ENCODE data around the gene CSNK2A2.
A peak's percentile ranks its signal among the peaks of the same experiment; 100 is the strongest.

CSNK2A2 gene

GRCh38 chr16:58154345-58154744 is 43.6 kb downstream of the CSNK2A2 start:
- Histone ChIP-seq H3K4me3 (no peak overlapping the region), H3K27ac (peak overlapping the region in 1 of 21 experiments; percentile 3)

GRCh38 chr16:58152246-58152868 is 45.5 kb downstream of the CSNK2A2 start:
- Histone ChIP-seq H3K27ac (no peak overlapping the region), H3K4me3 (no peak overlapping the region)

- no peak overlapping the region for H3K27ac ChIP-seq
- H3K4me3 ChIP-seq: no peak overlapping the region
Observed at GRCh38 chr16:58148526-58148925, 49.4 kb downstream of the CSNK2A2 start.

GRCh38 chr16:58148099-58148498 is 49.8 kb downstream of the CSNK2A2 start:
- Histone ChIP-seq H3K4me3 (no peak overlapping the region), H3K27ac (no peak overlapping the region)

- Histone ChIP-seq H3K4me3 (no peak overlapping the region), H3K27ac (no peak overlapping the region)
Observed at GRCh38 chr16:58138852-58139251, 59.1 kb downstream of the CSNK2A2 start.

GRCh38 chr16:58137581-58137980 is 60.3 kb downstream of the CSNK2A2 start:
- no peak overlapping the region for H3K27ac ChIP-seq
- H3K4me3 ChIP-seq: no peak overlapping the region

GRCh38 chr16:58129097-58129936 is 68.6 kb downstream of the CSNK2A2 start, which contains the start of gene CFAP20:
Gene CFAP20, minus strand, starts transcription at chr16:58129381. Its CDS starts 266 bp downstream, at chr16:58129115.
- H3K27ac ChIP-seq: peak within 1 kb of the TSS; percentile 52 to 93 (median 86)
- peak within 1 kb of the TSS; percentile 64 to 96 (median 88) for H3K4me3 ChIP-seq

- Histone ChIP-seq H3K27ac (peak overlapping the region; percentile 52 to 93 (median 86)), H3K4me3 (peak overlapping the region; percentile 64 to 96 (median 88))
Observed at GRCh38 chr16:58128711-58129096, 69.2 kb downstream of the CSNK2A2 start.

- H3K4me3 ChIP-seq: peak overlapping the region; percentile 64 to 96 (median 88)
- peak overlapping the region in 16 of 21 experiments; percentile 76 to 93 (median 86) for H3K27ac ChIP-seq
Observed at GRCh38 chr16:58128181-58128631, 69.7 kb downstream of the CSNK2A2 start.

- Histone ChIP-seq H3K4me3 (peak overlapping the region in 5 of 7 experiments; percentile 64 to 90 (median 85)), H3K27ac (peak overlapping the region in 8 of 21 experiments; percentile 36 to 91 (median 62))
Observed at GRCh38 chr16:58127634-58128033, 70.3 kb downstream of the CSNK2A2 start.

GRCh38 chr16:58127033-58127556 is 70.8 kb downstream of the CSNK2A2 start:
- Histone ChIP-seq H3K4me3 (peak overlapping the region in 2 of 7 experiments; percentile 64 to 73), H3K27ac (peak overlapping the region in 9 of 21 experiments; percentile 36 to 91 (median 62))

- Histone ChIP-seq H3K4me3 (no peak overlapping the region), H3K27ac (peak overlapping the region in 7 of 21 experiments; percentile 17 to 91 (median 48))
Observed at GRCh38 chr16:58126451-58126961, 71.4 kb downstream of the CSNK2A2 start.

- H3K4me3 ChIP-seq: no peak overlapping the region
- peak overlapping the region in 3 of 21 experiments; percentile 17 to 91 (median 89) for H3K27ac ChIP-seq
Observed at GRCh38 chr16:58125781-58126335, 72.0 kb downstream of the CSNK2A2 start.

- no peak overlapping the region for H3K27ac ChIP-seq
- no peak overlapping the region for H3K4me3 ChIP-seq
Observed at GRCh38 chr16:58125041-58125440, 72.9 kb downstream of the CSNK2A2 start.

GRCh38 chr16:58124601-58124915 is 73.3 kb downstream of the CSNK2A2 start:
- peak overlapping the region in 2 of 21 experiments; percentile 39 to 54 for H3K27ac ChIP-seq

GRCh38 chr16:58123896-58124600 is 73.9 kb downstream of the CSNK2A2 start:
- Histone ChIP-seq H3K27ac (peak overlapping the region in 2 of 21 experiments; percentile 17 to 54), H3K4me3 (no peak overlapping the region)

More at GRCh38 chr16:58124601-58124915, 73.3 kb downstream of the CSNK2A2 start:
- no peak overlapping the region for H3K4me3 ChIP-seq

- Histone ChIP-seq H3K27ac (peak overlapping the region in 6 of 21 experiments; percentile 14 to 64 (median 34)), H3K4me3 (no peak overlapping the region)
Observed at GRCh38 chr16:58121132-58121531, 76.8 kb downstream of the CSNK2A2 start.

- peak overlapping the region in 3 of 21 experiments; percentile 10 to 49 (median 17) for H3K27ac ChIP-seq
- no peak overlapping the region for H3K4me3 ChIP-seq
Observed at GRCh38 chr16:58120234-58120633, 77.7 kb downstream of the CSNK2A2 start.

- H3K27ac ChIP-seq: peak overlapping the region in 3 of 21 experiments; percentile 7 to 49 (median 7)
Observed at GRCh38 chr16:58119509-58119845, 78.4 kb downstream of the CSNK2A2 start.

More at GRCh38 chr16:58119509-58119845, 78.4 kb downstream of the CSNK2A2 start:
- no peak overlapping the region for H3K4me3 ChIP-seq
